Activated CD4-positive, alpha-beta T cell treated with anti-CD3 and anti-CD28 coated beads, Interleukin-2, amount 50 U/mL, for 1 hour (primary cell): ENCODE measurements around the gene FGF21.
A peak's percentile ranks its signal among the peaks of the same experiment; 100 is the strongest.
"Not testable (repeated sequence)": the region's sequence is repeated elsewhere in the genome, so short reads cannot be mapped to it uniquely, and the experiment has no call there.

Source experiments
- DNase-seq: peaks from one replicate; pipeline ENCODE4 v3.0.0-alpha.2; 2020

Gene FGF21

DNA sequence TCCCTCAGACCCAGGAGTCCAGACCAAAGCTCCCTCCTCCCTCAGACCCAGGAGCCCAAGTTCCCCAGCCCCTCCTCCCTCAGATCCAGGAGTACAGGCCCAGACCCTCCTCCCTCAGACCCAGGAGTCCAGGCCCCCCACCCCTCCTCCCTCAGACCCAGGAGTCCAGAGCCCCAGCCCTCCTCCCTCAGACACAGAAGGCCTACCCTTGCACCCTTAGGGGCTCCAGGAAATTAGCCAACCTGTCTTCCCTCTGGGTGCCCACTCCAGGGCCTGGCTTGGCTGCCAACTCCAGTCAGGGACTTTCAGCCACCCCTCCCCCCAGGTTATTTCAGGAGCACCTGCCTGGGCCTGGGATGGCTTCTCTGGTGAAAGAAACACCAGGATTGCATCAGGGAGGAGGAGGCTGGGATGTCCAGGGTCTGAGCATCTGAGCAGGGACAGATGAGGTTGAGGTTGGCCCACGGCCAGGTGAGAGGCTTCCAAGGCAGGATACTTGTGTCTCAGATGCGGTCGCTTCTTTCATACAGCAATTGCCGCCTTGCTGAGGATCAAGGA is at the start of gene FGF21:
Gene FGF21 (plus strand): TSS at position 441 of the 558 bp plus-strand sequence. CDS start 713 bp downstream, outside the sequence.
- DNase-seq, result no peak

DNA sequence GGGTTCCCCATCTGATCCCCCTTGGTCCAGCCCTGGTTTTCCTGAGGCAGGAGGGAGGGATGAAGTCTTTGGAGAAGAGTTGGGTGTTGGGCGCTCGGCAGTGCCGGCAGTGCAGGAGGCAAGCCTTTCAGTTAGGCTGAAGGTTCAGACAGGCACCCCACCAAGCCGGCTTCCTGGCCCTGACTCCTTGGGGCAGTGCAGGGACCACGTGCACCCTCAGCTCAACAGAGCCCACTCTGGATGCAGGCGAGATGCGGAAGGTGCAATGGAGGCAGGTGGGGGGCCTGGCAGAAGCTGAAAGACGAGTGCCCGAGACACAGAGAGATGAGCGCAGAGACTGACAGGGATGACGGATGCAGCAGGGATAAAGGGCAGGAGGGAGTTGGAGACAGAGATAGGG is 46.9 kb upstream of the FGF21 start:
- DNase-seq, result no peak

DNA sequence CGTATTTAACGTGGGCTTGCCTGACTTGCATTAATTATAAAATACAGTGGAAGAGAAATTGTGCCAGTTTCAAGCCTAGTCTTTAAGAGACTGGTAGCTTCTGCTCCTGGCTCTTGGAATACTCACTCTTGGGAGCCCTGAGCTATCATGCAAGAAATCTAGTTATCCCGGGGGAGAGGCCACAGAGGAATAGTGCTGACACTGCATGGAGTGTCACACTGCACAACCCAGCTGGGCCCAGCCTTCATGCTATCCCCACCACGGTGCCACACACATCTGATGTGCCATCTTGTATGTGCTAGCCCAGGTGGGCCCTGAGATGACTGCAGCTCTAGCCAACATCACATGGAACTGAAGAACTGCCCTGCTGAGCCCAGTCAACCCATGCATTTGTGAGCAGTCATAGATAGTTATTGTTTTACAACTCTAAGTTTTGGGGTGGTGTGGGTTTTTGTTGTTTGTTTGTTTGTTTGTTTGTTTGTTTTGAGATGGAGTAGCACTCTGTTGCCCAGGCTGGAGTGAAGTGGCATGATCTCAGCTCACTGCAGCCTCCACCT is 44.1 kb upstream of the FGF21 start:
- DNase-seq, result no peak

DNA sequence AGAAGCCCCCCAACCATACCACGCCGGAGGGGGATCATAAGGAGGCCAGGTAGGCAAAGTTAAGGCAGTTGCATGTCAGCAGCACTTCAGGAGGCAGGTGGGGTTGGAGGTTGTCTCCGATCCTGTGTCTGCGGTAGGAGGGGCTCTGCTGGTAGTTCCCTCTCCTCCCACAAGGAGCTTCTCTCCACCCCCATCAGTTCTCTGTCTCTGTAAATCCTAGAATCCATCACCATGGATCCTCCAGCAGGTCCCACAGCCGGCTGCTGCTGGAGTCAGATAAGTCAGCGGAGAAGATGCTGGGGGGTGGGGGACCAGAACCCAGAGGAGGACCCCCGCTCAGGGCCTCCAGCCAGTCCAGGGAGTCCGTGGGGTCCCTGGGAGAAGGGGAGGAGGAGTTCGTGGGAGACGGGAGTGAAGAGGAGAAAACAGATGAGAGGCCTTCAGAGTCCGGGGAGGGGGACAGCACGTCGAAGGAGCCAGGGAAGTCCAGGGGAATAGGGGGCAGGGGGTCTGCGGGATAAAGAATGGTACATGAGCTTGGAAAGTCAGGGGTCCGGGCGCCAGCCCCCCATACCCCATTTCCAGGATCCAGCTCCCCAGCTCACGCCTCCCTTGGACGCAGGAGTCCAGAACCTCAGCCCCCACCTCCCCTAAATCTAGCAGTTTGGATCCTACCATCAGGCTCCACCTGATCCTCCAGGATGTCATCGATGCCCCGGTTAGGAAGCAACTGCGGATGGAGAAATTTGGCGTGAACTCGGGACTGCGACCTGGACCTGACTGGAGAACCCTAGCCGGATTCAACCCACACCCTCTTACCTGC is 42.1 kb upstream of the FGF21 start:
- DNase-seq, result no peak

DNA sequence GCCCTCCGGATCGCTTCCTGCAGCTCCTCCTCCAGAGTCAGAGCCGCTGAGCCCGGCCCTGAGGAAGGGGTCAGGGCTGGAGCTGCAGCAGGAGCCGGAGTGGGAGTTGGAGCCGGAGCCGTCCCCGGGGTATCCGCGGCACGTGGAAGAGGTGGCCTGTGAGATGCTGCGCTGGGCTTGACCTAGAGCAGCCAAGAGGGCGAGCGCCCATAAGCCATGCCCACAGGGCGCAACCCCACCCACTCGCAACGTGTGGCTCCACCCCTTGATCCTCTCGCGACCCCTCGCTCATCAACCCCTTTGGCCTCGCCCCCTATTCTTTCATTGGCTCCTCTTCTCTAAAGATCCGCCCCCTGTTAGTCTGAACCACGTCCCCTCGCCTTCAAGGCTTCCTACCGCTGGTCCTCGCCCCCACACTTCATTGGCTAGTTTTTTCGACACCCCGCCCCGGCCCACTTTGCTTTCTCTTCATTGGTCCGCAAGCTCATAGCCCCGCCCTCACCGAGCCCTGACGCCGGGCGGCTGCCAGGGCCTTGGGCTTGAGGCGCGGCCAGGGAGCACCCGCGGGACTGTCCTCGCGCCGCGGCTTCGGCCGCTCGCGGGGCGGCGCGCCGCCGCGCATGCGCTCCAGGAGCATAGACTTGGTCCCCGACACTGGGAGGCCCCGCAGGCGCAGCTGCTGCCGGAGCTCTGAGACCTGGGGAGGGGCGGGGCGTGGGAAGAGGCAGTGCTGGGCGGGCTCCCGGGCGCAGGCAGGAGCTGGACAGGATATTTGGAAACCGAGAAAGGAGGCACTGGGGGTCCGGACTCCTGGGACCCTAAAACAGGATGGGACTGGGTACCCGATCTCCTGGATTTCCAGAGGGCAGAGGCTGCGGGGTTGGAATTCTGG is 41.2 kb upstream of the FGF21 start:
- peak; percentile 96 for DNase-seq

DNA sequence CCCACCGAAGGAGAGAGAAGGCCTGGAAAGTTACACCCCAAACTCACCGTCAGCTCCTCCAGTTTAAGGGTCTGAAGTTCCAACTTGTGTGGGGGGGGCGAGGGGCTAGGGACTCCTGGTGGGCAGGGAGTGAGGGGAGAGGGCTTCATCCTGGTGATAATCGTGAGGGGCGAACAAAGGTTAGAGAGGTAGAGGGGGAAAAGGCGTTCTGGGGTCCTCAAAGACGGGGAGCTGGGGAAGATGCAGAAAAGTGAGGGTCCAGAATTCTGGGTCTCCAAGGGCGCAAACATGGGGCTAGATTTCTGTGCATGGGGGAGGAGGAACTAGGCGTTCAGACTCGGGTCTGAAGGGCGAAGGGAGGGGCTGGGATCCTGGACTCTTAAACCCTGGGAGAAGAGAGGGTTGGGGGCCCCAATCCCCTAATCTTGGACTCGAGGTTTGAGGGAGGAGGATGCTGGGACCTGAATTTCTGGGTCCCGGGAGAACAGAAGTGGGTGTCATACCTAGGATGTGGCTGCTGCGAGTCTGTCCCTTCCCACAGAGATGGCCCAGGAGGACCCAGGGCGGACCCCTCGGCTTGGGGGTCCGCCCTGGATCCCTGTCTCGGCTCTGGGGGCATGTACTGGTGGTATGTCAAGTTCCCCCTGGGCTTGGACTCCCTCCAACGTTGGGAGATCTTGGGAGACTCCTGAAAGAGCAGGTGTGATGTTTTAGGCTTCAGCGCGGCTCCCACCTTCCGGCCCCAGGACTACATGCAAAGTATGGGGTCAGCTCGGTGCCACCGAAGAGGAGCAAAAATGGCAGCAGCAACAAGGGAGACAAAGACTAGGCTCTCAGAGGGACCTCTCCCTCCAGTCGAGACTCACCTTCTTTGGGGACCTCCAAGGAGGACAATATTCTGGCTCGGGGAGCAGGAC is 40.3 kb upstream of the FGF21 start:
- DNase-seq, result no peak

- no peak for DNase-seq
Observed at GRCh38 chr19:48715681-48716171, 39.6 kb upstream of the FGF21 start.

DNA sequence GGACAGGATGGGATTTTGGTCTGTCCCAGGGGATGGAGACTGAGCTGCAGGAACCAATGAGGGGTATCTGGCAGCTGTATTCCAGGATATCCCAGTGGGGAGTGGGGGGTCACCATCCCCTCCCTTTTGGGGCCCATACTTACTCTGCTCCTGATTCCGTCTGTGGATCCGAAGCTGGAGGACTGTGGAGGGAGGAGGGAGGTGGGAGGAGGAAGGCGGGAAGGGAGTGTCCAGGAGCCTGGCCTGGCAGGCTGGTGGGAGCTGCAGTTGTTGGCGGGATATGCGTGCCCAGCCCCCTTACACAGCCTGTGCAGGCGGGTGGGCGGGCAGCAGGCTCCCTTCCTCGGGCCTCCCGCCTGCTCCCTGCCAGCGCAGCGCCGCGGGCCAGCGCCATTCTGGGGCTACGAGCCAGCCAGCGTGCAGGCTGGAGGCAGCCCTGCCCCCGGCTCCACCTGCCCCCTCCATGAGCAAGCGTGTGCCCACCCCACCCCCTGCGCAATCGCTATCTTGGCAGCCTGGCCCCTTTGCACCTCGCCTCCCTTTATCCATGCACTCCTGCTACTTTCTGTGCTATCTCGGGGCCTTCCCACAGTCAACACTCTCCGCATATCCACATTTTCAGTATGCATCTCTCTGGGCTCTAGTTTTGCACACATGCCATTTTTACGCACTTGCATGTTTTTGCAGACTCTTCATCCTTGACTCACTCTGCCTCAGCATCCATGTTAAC is 38.6 kb upstream of the FGF21 start:
- no peak for DNase-seq

DNA sequence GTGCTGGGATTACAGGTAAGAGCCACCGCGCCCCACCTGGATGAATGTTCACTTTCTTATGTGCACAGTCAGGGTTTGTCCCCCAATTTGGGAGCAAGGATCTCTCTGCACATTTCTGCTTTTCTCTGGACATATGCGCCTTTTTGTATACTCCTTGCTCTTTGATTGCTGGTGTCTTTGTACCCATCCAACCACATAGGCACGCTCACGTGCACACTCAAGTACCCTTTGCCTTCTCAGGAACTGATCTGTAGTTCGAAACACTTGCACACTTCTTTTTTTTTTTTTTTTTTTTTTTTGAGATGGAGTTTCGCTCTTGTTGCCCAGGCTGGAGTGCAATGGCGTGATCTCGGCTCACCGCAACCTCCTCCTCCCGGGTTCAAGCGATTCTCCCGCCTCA is 37.2 kb upstream of the FGF21 start:
- not testable (repeated sequence) for DNase-seq

GRCh38 chr19:48718711-48719231 is 36.6 kb upstream of the FGF21 start:
- no peak for DNase-seq

- no peak for DNase-seq
Observed at GRCh38 chr19:48719263-48720171, 35.8 kb upstream of the FGF21 start, which contains the start of gene MAMSTR. TSS of gene MAMSTR (minus strand) at chr19:48719725. CDS start at chr19:48719031, 694 bp downstream.

DNA sequence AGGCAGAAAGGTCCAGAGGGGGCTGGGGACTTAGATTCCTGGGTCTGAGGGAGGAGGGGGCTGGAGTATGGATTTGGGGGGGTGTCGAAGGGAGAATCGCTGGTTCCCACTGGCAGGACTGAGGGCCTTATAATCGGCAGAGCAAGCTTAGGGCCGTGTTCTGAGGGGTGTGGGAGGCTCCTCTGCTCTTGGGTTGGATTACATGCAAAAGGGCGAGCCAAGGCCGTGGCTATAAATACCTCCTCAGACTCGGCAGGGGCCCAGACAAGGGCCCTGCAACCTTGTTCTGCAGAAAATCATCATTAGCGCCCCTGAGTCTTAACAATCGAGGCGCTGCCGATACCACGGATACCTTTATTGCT is 35.1 kb upstream of the FGF21 start:
- DNase-seq, result no peak

DNA sequence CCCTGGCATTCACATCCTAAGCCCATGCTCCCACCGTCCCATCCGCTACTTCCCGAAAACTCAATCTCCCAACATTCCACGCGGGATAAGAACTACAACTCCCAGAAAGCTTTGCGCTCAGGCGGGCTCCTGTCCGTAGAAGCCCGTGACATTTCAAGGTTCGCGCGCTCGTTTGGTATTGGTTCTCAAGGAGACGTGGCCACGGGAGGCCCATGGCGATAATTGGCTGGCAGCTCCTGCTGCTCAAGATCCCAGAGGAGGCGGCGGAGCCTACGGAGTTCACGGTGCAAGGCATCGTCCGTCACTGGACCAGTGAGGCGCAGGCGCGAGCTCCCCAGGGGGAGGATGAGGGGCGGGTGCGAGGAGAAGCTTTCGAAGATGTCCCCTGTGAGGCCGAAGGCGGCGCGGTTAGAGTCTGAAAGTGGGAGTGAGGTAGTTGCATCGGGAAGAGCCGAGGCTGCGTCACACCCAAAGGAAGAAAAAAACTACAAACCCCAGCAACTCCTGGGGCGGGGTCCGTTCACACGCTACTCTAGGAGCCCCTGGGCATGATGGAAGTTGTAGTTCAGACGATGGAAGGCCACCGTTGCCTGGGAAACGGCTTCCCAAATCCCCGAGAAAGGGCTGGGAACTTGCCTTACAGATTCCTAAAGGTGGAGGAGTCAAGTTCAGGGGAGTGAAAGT is 34.6 kb upstream of the FGF21 start:
- DNase-seq, result peak; percentile 87

- DNase-seq, result no peak
Observed at GRCh38 chr19:48722196-48722708, 33.1 kb upstream of the FGF21 start.

GRCh38 chr19:48724796-48725753 is 30.2 kb upstream of the FGF21 start:
- no peak for DNase-seq

GRCh38 chr19:48726556-48726955 is 28.8 kb upstream of the FGF21 start:
- no peak for DNase-seq

- DNase-seq, result no peak
Observed at GRCh38 chr19:48728911-48729664, 26.2 kb upstream of the FGF21 start.
